NCI-H526 (cell line): ENCODE measurements around the gene TIMM44.

Experiments
- DNase-seq, 2 experiments: peaks; one replicate each; lab custom pipeline; 2025; lab: John Stamatoyannopoulos, UW

The TIMM44 gene

GRCh38 chr19:7943444-7944176, at the start of gene TIMM44:
Gene TIMM44 (minus strand): TSS chr19:7943666. CDS start chr19:7943651, 15 bp downstream.
- peak; percentile 96 to 98 for DNase-seq

- DNase-seq = no peak
These were observed 49.1 kb upstream of the TIMM44 start for GRCh38 chr19:7992575-7992974.

GRCh38 chr19:7989071-7989575, 45.7 kb upstream of the TIMM44 start:
- DNase-seq = no peak

- no peak for DNase-seq
These were observed 44.8 kb upstream of the TIMM44 start for GRCh38 chr19:7988307-7988706.

GRCh38 chr19:7987114-7987768, 43.8 kb upstream of the TIMM44 start:
- no peak for DNase-seq

- no peak for DNase-seq
These were observed 43.1 kb upstream of the TIMM44 start for GRCh38 chr19:7986321-7987113.

- DNase-seq = no peak
These were observed 42.0 kb upstream of the TIMM44 start for GRCh38 chr19:7985481-7985911.

GRCh38 chr19:7983995-7984837, 40.8 kb upstream of the TIMM44 start:
- no peak for DNase-seq

GRCh38 chr19:7983286-7983950, 40.0 kb upstream of the TIMM44 start:
- no peak for DNase-seq

GRCh38 chr19:7982651-7983099, 39.2 kb upstream of the TIMM44 start:
- DNase-seq = no peak

GRCh38 chr19:7982103-7982502, 38.6 kb upstream of the TIMM44 start:
- DNase-seq = no peak

- no peak for DNase-seq
These were observed 38.2 kb upstream of the TIMM44 start for GRCh38 chr19:7981661-7982060.

- no peak for DNase-seq
These were observed 37.7 kb upstream of the TIMM44 start for GRCh38 chr19:7981199-7981598.

- DNase-seq = no peak
These were observed 37.2 kb upstream of the TIMM44 start for GRCh38 chr19:7980635-7981121.

GRCh38 chr19:7980168-7980567, 36.7 kb upstream of the TIMM44 start:
- no peak for DNase-seq

GRCh38 chr19:7979559-7979958, 36.1 kb upstream of the TIMM44 start:
- DNase-seq = no peak

GRCh38 chr19:7979011-7979410, 35.5 kb upstream of the TIMM44 start:
- DNase-seq = no peak

- no peak for DNase-seq
These were observed 34.8 kb upstream of the TIMM44 start for GRCh38 chr19:7978179-7978825.

GRCh38 chr19:7977723-7978040, 34.2 kb upstream of the TIMM44 start:
- DNase-seq = no peak

GRCh38 chr19:7977021-7977722, 33.7 kb upstream of the TIMM44 start:
- no peak for DNase-seq
